Measurements from ENCODE around the gene TRIM23.
"Not testable (repeated sequence)": the region's sequence is repeated elsewhere in the genome, so short reads cannot be mapped to it uniquely, and the experiment has no call there.

The TRIM23 gene

DNA sequence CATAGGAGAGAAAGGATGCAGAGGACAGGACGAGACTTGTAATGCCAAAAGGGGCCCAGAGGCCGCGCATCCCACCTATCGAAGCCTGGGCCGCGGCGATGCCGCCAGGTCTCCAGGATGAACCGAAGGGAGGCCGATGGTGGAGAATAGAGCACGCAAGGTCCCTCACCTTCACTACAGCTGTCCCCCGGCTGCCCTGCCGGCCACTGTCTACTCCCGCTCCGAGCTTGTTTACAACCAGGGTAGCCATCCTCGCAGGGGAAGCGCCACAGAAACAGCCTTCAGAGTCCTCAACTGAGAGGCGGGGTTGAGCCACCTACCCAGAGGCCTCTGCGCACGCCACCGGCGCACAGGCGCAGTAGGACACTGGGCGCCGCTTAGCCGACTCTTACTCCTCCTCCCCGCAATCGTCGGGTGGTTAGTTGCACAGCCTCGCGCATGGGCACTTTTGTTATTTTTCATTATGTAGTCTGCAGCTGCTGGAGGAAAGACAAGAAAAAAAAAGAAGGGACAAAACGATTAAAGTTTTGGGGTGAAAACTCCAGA lies at the start of gene TRIM23:
TRIM23 (minus strand) TSS at position 309 of the 546 bp plus-strand sequence; CDS start at position 250, 59 bp downstream.
- Mint-ChIP-seq H3K36me3 (ENCODE audit: low read depth) (peaks cover 7% of the 10 kb centered on the region), H3K9me3 (no peaks in the 10 kb centered on the region), H3K27ac (peak within 1 kb of the TSS; percentile 98), H3K4me1 (ENCODE audit: low read depth) (peaks cover 22% of the 10 kb centered on the region), H3K27me3 (ENCODE audit: low read depth) (no peaks in the 10 kb centered on the region), H3K4me3 (peak within 1 kb of the TSS; percentile 98)

DNA sequence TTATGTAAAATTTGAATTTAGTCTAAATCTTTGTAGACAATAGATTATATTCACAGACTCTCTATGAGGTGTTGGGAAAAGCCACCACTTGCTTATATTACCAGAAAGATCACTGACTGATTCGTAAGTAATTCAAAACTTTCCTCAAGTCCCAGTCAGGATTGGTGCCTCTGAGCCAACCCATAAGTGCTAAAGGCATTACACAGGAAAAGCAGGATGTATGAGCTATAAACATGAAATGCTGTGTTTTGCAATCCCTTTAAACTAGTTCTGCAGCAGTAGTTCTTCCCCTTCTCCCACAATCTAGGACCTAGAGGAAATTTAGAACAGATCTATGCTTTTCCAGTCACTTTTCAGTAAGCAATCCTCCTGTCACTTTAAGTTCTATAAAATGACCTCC lies 48.7 kb upstream of the TRIM23 start:
- Mint-ChIP-seq H3K4me3 (no peak overlapping the region), H3K4me1 (ENCODE audit: low read depth) (no peaks in the 10 kb centered on the region), H3K36me3 (ENCODE audit: low read depth) (peaks cover 17% of the 10 kb centered on the region), H3K27me3 (ENCODE audit: low read depth) (no peaks in the 10 kb centered on the region), H3K9me3 (no peaks in the 10 kb centered on the region), H3K27ac (no peak overlapping the region)

GRCh38 chr5:65668696-65669095 lies 44.6 kb upstream of the TRIM23 start:
- no peaks in the 10 kb centered on the region for H3K27me3 Mint-ChIP-seq (ENCODE audit: low read depth)
- no peaks in the 10 kb centered on the region for H3K4me1 Mint-ChIP-seq (ENCODE audit: low read depth)
- H3K36me3 Mint-ChIP-seq (ENCODE audit: low read depth) = peaks cover 3% of the 10 kb centered on the region
- no peak overlapping the region for H3K27ac Mint-ChIP-seq
- no peak overlapping the region for H3K4me3 Mint-ChIP-seq
- no peaks in the 10 kb centered on the region for H3K9me3 Mint-ChIP-seq

DNA sequence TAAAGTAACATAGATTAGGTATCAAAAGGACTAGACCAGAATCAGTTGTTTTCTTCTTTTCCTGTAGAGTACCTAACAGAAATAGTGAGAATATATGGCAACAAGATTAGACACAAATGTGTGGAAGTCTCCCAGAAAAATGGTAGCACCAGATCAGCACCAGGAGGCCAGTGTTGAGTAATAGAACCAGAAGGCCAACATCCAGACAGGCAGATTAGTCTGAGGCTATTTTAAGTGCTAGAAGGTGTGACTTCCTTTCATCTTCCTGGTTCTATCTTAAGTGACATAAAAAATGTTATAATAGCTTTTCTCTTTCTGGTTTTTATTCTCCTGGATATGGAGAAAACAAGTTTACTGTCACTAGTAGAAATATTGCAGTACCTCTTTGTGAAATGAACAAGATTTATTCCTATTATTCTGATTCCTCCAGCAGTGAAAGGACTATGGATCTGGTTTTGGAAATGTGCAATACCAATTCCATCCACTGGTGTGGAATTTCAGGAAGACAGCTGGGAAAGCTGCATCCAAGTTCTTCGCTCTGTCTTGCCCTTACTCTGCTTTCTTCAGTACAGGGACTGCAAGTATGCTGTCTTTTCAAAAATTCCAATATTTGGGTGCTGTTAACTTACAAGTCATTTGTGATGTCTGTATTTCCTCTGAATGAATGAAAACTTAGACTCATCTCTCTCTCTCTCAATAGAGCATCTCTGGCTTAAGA lies 39.8 kb upstream of the TRIM23 start:
- Mint-ChIP-seq H3K4me3 (no peak overlapping the region), H3K4me1 (ENCODE audit: low read depth) (no peaks in the 10 kb centered on the region), H3K9me3 (no peaks in the 10 kb centered on the region), H3K36me3 (ENCODE audit: low read depth) (peaks cover 10% of the 10 kb centered on the region), H3K27me3 (ENCODE audit: low read depth) (no peaks in the 10 kb centered on the region), H3K27ac (no peak overlapping the region)

- no peak overlapping the region for H3K4me3 Mint-ChIP-seq
- H3K4me1 Mint-ChIP-seq (ENCODE audit: low read depth) = no peaks in the 10 kb centered on the region
- no peaks in the 10 kb centered on the region for H3K9me3 Mint-ChIP-seq
- no peak overlapping the region for H3K27ac Mint-ChIP-seq
- H3K27me3 Mint-ChIP-seq (ENCODE audit: low read depth) = no peaks in the 10 kb centered on the region
- H3K36me3 Mint-ChIP-seq (ENCODE audit: low read depth) = peaks cover 4% of the 10 kb centered on the region
Observed at GRCh38 chr5:65654713-65655112, 30.6 kb upstream of the TRIM23 start.

- Mint-ChIP-seq H3K27me3 (ENCODE audit: low read depth) (no peaks in the 10 kb centered on the region), H3K27ac (no peak overlapping the region), H3K36me3 (ENCODE audit: low read depth) (peaks cover 6% of the 10 kb centered on the region), H3K9me3 (no peaks in the 10 kb centered on the region), H3K4me1 (ENCODE audit: low read depth) (no peaks in the 10 kb centered on the region), H3K4me3 (no peak overlapping the region)
Observed at GRCh38 chr5:65651144-65651543, 27.0 kb upstream of the TRIM23 start.

GRCh38 chr5:65647941-65648340 lies 23.8 kb upstream of the TRIM23 start:
- Mint-ChIP-seq H3K36me3 (ENCODE audit: low read depth) (peaks cover 9% of the 10 kb centered on the region), H3K4me3 (no peak overlapping the region), H3K9me3 (no peaks in the 10 kb centered on the region), H3K4me1 (ENCODE audit: low read depth) (no peaks in the 10 kb centered on the region), H3K27me3 (ENCODE audit: low read depth) (no peaks in the 10 kb centered on the region), H3K27ac (no peak overlapping the region)

DNA sequence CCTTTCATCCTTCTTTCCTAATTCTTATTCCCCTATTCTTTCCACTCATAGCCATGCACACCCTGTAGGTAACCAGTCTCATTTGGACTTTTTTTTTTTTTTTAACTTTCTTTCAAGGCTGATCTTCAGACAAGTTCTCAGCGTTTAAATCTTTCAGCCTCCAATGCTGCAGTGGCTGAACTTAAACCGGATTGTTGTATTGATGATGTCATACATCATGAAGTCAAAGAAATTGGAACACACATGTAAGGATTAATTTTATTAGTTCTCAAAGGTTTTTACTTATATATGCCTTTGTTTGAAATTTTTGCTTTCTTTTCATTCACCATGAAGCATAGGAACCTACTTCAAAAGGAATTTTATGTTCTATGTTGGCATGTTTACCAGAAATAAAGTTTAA lies 22.8 kb upstream of the TRIM23 start:
- Mint-ChIP-seq H3K27ac (no peak overlapping the region), H3K4me3 (no peak overlapping the region), H3K36me3 (ENCODE audit: low read depth) (peaks cover 9% of the 10 kb centered on the region), H3K4me1 (ENCODE audit: low read depth) (no peaks in the 10 kb centered on the region), H3K9me3 (no peaks in the 10 kb centered on the region), H3K27me3 (ENCODE audit: low read depth) (no peaks in the 10 kb centered on the region)

GRCh38 chr5:65640240-65640639 lies 16.1 kb upstream of the TRIM23 start:
- H3K9me3 Mint-ChIP-seq = no peaks in the 10 kb centered on the region
- no peaks in the 10 kb centered on the region for H3K27me3 Mint-ChIP-seq (ENCODE audit: low read depth)
- no peak overlapping the region for H3K27ac Mint-ChIP-seq
- H3K4me1 Mint-ChIP-seq (ENCODE audit: low read depth) = no peaks in the 10 kb centered on the region
- H3K4me3 Mint-ChIP-seq = no peak overlapping the region
- H3K36me3 Mint-ChIP-seq (ENCODE audit: low read depth) = peaks cover 22% of the 10 kb centered on the region

- Mint-ChIP-seq H3K36me3 (ENCODE audit: low read depth) (peaks cover 12% of the 10 kb centered on the region), H3K27me3 (ENCODE audit: low read depth) (no peaks in the 10 kb centered on the region), H3K9me3 (no peaks in the 10 kb centered on the region), H3K4me3 (no peak overlapping the region), H3K27ac (no peak overlapping the region), H3K4me1 (ENCODE audit: low read depth) (peaks cover 12% of the 10 kb centered on the region)
Observed at GRCh38 chr5:65630981-65631380, 6.8 kb upstream of the TRIM23 start.

DNA sequence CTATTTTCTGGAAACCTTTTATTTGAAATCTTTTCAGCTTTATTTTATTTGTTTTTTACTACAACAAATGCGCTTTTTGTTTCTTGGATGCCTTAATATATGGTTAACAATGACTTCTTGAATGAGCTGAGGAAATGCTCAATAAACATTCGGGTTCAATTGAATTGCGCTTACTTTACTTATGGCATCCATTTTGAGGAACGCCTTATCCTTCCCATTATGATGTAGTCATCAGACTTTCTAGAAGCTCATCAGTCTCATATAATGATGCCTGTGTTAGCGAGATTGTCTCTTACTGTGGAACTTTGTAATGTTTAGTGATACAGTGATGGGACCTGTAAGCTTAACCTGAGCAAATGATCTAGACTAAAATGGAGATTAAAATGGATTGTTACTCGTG lies 1.6 kb upstream of the TRIM23 start:
- Mint-ChIP-seq H3K4me1 (ENCODE audit: low read depth) (peaks cover 26% of the 10 kb centered on the region), H3K9me3 (no peaks in the 10 kb centered on the region), H3K27me3 (ENCODE audit: low read depth) (no peaks in the 10 kb centered on the region), H3K36me3 (ENCODE audit: low read depth) (peaks cover 13% of the 10 kb centered on the region), H3K4me3 (peak overlapping the region; percentile 98), H3K27ac (peak overlapping the region; percentile 83)

- peak within 1 kb of the TSS; percentile 98 for H3K4me3 Mint-ChIP-seq
- H3K36me3 Mint-ChIP-seq (ENCODE audit: low read depth) = peaks cover 12% of the 10 kb centered on the region
- H3K27me3 Mint-ChIP-seq (ENCODE audit: low read depth) = no peaks in the 10 kb centered on the region
- peak within 1 kb of the TSS; percentile 98 for H3K27ac Mint-ChIP-seq
- peaks cover 26% of the 10 kb centered on the region for H3K4me1 Mint-ChIP-seq (ENCODE audit: low read depth)
- no peaks in the 10 kb centered on the region for H3K9me3 Mint-ChIP-seq
Observed at GRCh38 chr5:65624571-65625555, 730 bp upstream of the TRIM23 start, which contains the start of the genes SHLD3 and TRAPPC13. SHLD3 (plus strand) TSS chr5:65625027; CDS start chr5:65629588, 4,561 bp downstream. TRAPPC13 (plus strand) TSS chr5:65625027; CDS start chr5:65625061, 34 bp downstream.

DNA sequence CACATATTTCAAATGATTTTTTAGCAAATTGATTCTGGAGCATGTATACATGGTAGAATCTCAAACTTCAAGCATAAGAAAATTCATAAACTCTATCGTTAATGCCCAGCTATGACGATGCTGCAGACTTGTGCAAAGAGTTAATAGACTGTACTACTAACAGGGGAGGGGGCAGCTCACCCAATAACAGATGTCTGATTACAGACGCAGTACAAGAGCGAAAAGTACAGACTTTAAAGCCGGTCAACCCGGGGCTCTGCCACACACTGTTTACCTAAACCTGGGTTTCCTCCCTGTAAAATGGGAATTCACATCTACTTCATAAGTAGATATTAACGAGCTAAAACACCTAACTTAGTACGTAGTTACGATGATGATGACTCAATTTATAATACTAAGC lies 651 bp downstream of the TRIM23 start:
- peaks cover 7% of the 10 kb centered on the region for H3K36me3 Mint-ChIP-seq (ENCODE audit: low read depth)
- H3K4me1 Mint-ChIP-seq (ENCODE audit: low read depth) = peaks cover 22% of the 10 kb centered on the region
- no peaks in the 10 kb centered on the region for H3K27me3 Mint-ChIP-seq (ENCODE audit: low read depth)
- H3K4me3 Mint-ChIP-seq = peak overlapping the region; percentile 98
- H3K9me3 Mint-ChIP-seq = no peaks in the 10 kb centered on the region
- H3K27ac Mint-ChIP-seq = peak overlapping the region; percentile 98

DNA sequence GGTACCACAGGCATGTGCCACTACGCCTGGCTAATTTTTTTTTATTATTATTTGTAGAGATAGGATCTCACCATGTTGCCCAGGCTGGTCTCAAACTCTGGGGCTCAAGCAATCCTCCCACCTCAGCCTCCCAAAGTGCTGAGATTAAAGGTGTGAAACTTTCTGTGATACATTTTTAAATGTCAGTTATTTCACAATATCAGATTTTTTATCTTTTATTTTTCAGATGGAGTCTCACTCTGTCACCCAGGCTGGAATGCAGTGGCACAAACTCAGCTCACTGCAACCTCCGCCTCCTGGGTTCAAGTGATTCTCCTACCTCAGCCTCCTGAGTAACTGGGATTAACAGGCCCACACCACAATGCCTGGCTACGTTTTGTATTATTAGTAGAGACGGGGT lies 2.2 kb downstream of the TRIM23 start:
- not testable (repeated sequence) for H3K27me3 Mint-ChIP-seq (ENCODE audit: low read depth); H3K27ac Mint-ChIP-seq; H3K9me3 Mint-ChIP-seq; H3K4me3 Mint-ChIP-seq; H3K36me3 Mint-ChIP-seq (ENCODE audit: low read depth)
- peaks cover 19% of the 10 kb centered on the region for H3K4me1 Mint-ChIP-seq (ENCODE audit: low read depth)

Measured in T-helper 1 cell treated with Interleukin-12 subunit alpha and Interleukin-12 subunit beta and Interleukin-4 antibody, amounts not matched to agents 30 μg/mL and 1 μg/mL, for 36 hours (primary cell).